ENCODE data around the gene CLEC4M. TPM values are rescaled to one million over a fixed set of nuclear protein-coding genes. Genes with fewer than 3 reads are reported as not detected.

CLEC4M gene
- total and polyA plus RNA-seq, 4 donors, result 0.26 to 2.5 (median 0.78) TPM

DNA sequence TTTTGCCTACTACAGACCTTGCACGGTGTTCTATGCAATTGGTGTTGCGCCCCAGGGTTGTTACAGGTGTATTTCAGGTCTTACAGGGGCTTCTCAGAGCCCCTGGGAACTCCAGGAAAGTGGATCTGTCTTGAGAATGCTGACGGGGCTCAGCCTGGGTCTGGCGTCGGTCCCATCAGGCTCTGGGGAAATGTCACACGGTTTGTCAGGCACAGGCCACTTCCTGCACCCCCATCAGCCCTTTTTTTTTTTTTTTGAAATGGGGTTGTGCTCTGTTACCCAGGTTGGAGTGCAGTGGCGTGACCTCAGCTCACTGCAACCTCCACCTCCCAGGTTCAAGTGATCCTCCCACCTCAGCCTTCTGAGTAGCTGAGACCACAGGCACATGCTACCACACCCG lies 44.4 kb upstream of the CLEC4M start:
- TF ChIP-seq CTCF (IDR thresholded peaks at IDR 0.05; ENCODE audit: control extremely low read depth, extremely low read depth), result no peak
- no peak for DNase-seq
- 40 to 50% methylated on average over 8 of the region's 8 CpGs for WGBS, 2 donors
- no peaks in the 10 kb centered on the region for H3K4me1 ChIP-seq (ENCODE audit: control insufficient read depth in 5 of 5, insufficient read depth in 5 of 5, low read length in 5 of 5)
- H3K27ac ChIP-seq (ENCODE audit: low read depth in 1 of 2, low read length in 1 of 2), result no peak overlapping the region
- no peaks in the 10 kb centered on the region for H3K27me3 ChIP-seq (ENCODE audit: control insufficient read depth in 3 of 3, insufficient read depth in 3 of 3, low read length in 2 of 3)
- H3K9me3 ChIP-seq (ENCODE audit: control insufficient read depth in 4 of 4, insufficient read depth in 3 of 4, low read length in 3 of 4), result peaks cover 0 to 4% (median 0%) of the 10 kb centered on the region in 4 donors
- H3K9ac ChIP-seq (ENCODE audit: insufficient read depth in 1 of 2, low read length in 2 of 2), result no peak overlapping the region
- H3K4me3 ChIP-seq, result no peak overlapping the region
- no peak for ATAC-seq (ENCODE audit: insufficient read depth, low FRiP score)
- H3K36me3 ChIP-seq (ENCODE audit: control insufficient read depth in 4 of 4, insufficient read depth in 4 of 4, low read length in 4 of 4), result no peaks in the 10 kb centered on the region

GRCh38 chr19:7720351-7720750 lies 42.7 kb upstream of the CLEC4M start:
- Histone ChIP-seq H3K4me3 (no peak overlapping the region), H3K36me3 (ENCODE audit: control insufficient read depth in 4 of 4, insufficient read depth in 4 of 4, low read length in 4 of 4) (no peaks in the 10 kb centered on the region), H3K27me3 (ENCODE audit: control insufficient read depth in 3 of 3, insufficient read depth in 3 of 3, low read length in 2 of 3) (no peaks in the 10 kb centered on the region), H3K9me3 (ENCODE audit: control insufficient read depth in 4 of 4, insufficient read depth in 3 of 4, low read length in 3 of 4) (peaks cover 0 to 4% (median 0%) of the 10 kb centered on the region in 4 donors), H3K9ac (ENCODE audit: insufficient read depth in 1 of 2, low read length in 2 of 2) (no peak overlapping the region), H3K27ac (ENCODE audit: low read depth in 1 of 2, low read length in 1 of 2) (no peak overlapping the region), H3K4me1 (ENCODE audit: control insufficient read depth in 5 of 5, insufficient read depth in 5 of 5, low read length in 5 of 5) (no peaks in the 10 kb centered on the region)
- 84 to 92% methylated on average over 6 of the region's 6 CpGs for WGBS, 2 donors
- ATAC-seq (ENCODE audit: insufficient read depth, low FRiP score), result no peak
- no peak for DNase-seq
- TF ChIP-seq CTCF (IDR thresholded peaks at IDR 0.05; ENCODE audit: control extremely low read depth, extremely low read depth), result no peak

DNA sequence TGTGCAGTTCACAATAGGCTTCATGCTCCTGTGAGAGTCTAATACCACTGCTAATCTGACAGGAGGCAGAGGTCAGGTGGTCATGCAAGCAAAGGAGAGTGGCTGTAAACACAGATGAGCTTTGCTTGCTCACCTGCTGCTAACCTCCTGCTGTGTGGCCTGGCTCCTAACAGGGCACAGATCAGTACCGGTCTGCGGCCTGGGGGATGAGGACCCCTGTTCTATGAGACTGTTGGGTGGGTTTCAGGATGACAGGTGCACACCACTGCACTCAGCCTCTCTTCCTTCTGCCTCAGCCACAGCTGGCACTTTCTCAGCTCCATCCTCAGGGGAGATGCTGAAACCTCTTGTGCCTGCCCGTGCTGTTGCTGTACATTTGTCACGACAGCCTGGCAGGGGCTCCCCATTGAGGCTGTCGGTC lies 40.8 kb upstream of the CLEC4M start:
- H3K27me3 ChIP-seq (ENCODE audit: control insufficient read depth in 3 of 3, insufficient read depth in 3 of 3, low read length in 2 of 3), result peaks cover 0 to 3% (median 0%) of the 10 kb centered on the region in 3 donors
- ATAC-seq (ENCODE audit: insufficient read depth, low FRiP score) (no peak), DNase-seq (no peak)
- no peak overlapping the region for H3K9ac ChIP-seq (ENCODE audit: insufficient read depth in 1 of 2, low read length in 2 of 2)
- no peak for TF ChIP-seq CTCF (IDR thresholded peaks at IDR 0.05; ENCODE audit: control extremely low read depth, extremely low read depth)
- H3K27ac ChIP-seq (ENCODE audit: low read depth in 1 of 2, low read length in 1 of 2), result no peak overlapping the region
- 70 to 79% methylated on average over 5 of the region's 5 CpGs for WGBS, 2 donors
- no peaks in the 10 kb centered on the region for H3K9me3 ChIP-seq (ENCODE audit: control insufficient read depth in 4 of 4, insufficient read depth in 3 of 4, low read length in 3 of 4)
- H3K4me1 ChIP-seq (ENCODE audit: control insufficient read depth in 5 of 5, insufficient read depth in 5 of 5, low read length in 5 of 5), result no peaks in the 10 kb centered on the region
- H3K36me3 ChIP-seq (ENCODE audit: control insufficient read depth in 4 of 4, insufficient read depth in 4 of 4, low read length in 4 of 4), result no peaks in the 10 kb centered on the region
- no peak overlapping the region for H3K4me3 ChIP-seq

- H3K9ac ChIP-seq (ENCODE audit: insufficient read depth in 1 of 2, low read length in 2 of 2), result no peak overlapping the region
- no peak overlapping the region for H3K4me3 ChIP-seq
- no peak for TF ChIP-seq CTCF (IDR thresholded peaks at IDR 0.05; ENCODE audit: control extremely low read depth, extremely low read depth)
- H3K27me3 ChIP-seq (ENCODE audit: control insufficient read depth in 3 of 3, insufficient read depth in 3 of 3, low read length in 2 of 3), result peaks cover 0 to 31% (median 15%) of the 10 kb centered on the region in 3 donors
- no peak for ATAC-seq (ENCODE audit: insufficient read depth, low FRiP score)
- no peaks in the 10 kb centered on the region for H3K36me3 ChIP-seq (ENCODE audit: control insufficient read depth in 4 of 4, insufficient read depth in 4 of 4, low read length in 4 of 4)
- peaks cover 0 to 8% (median 0%) of the 10 kb centered on the region in 5 donors for H3K4me1 ChIP-seq (ENCODE audit: control insufficient read depth in 5 of 5, insufficient read depth in 5 of 5, low read length in 5 of 5)
- no peaks in the 10 kb centered on the region for H3K9me3 ChIP-seq (ENCODE audit: control insufficient read depth in 4 of 4, insufficient read depth in 3 of 4, low read length in 3 of 4)
- DNase-seq, result no peak
- 81 to 91% methylated on average over 2 of the region's 2 CpGs for WGBS, 2 donors
- no peak overlapping the region for H3K27ac ChIP-seq (ENCODE audit: low read depth in 1 of 2, low read length in 1 of 2)
Measured at GRCh38 chr19:7725791-7726190, 37.3 kb upstream of the CLEC4M start.

Measured in lung (tissue), 12 donors.